Measurements from ENCODE around the gene SLC41A3. TPM values are rescaled to one million over a fixed set of nuclear protein-coding genes. Genes with fewer than 3 reads are reported as not detected.

Gene SLC41A3
- total RNA-seq, 4 donors from 2014 or later, result 56.1 to 72.2 (median 59.7) TPM

DNA sequence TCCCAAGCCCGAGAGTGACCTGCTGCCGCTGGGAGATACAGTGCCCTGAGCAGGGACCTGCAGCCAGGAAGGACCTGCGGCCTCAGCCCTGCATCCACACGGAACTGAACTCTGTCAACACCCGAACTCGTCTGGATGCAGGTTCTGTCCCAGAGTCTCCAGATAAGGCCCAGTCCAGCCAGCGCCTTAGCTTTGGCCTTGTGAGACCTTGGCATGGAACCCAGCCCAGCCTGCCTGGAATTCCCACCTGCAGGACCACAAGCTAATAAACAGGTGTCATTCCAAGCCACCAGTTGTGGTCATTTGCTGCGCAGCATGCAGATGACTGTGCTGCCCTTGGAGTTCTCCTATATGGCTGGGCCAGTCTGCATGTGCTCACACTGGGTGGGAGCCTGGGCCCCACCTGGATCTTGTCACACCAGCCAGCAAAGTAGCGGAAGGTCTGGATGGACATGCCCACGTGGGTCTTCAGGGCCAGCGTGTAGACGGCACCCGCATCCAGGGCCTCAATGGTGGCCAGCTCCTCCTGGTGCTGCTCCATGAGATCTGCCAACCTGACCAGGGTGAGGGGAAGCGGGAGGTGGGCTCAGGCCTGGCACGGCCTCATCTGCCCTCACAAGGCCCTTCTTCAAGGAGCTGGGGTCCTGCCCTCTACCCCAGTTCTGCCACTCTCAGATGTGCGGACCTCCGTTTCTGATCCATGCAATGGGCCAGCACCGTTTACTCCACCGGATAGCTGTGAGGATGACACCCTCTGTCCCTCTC is 47.2 kb upstream of the SLC41A3 start:
- H3K27me3 ChIP-seq, result no peaks in the 10 kb centered on the region
- H3K4me3 ChIP-seq (replicated peaks in 1 of 3), result no peak overlapping the region
- H3K4me1 ChIP-seq, result no peaks in the 10 kb centered on the region
- WGBS, 2 donors, result 85 to 92% methylated on average over 10 to 11 of the region's 19 CpGs
- H3K36me3 ChIP-seq, result no peaks in the 10 kb centered on the region
- DNase-seq, result no peak
- no peaks in the 10 kb centered on the region for H3K9me3 ChIP-seq
- TF ChIP-seq POLR2A (IDR thresholded peaks at IDR 0.05), result no peak
- TF ChIP-seq, protein P1, sequence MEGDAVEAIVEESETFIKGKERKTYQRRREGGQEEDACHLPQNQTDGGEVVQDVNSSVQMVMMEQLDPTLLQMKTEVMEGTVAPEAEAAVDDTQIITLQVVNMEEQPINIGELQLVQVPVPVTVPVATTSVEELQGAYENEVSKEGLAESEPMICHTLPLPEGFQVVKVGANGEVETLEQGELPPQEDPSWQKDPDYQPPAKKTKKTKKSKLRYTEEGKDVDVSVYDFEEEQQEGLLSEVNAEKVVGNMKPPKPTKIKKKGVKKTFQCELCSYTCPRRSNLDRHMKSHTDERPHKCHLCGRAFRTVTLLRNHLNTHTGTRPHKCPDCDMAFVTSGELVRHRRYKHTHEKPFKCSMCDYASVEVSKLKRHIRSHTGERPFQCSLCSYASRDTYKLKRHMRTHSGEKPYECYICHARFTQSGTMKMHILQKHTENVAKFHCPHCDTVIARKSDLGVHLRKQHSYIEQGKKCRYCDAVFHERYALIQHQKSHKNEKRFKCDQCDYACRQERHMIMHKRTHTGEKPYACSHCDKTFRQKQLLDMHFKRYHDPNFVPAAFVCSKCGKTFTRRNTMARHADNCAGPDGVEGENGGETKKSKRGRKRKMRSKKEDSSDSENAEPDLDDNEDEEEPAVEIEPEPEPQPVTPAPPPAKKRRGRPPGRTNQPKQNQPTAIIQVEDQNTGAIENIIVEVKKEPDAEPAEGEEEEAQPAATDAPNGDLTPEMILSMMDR (IDR thresholded peaks at IDR 0.05), result no peak
- intact Hi-C loops (cut with DNase I), result loop anchor here (5.0 to 10.0 kb wide), 2 partner anchors 64 to 261 kb away; partner anchors contain the start of gene CFAP100
- H3K27ac ChIP-seq, result no peak overlapping the region

DNA sequence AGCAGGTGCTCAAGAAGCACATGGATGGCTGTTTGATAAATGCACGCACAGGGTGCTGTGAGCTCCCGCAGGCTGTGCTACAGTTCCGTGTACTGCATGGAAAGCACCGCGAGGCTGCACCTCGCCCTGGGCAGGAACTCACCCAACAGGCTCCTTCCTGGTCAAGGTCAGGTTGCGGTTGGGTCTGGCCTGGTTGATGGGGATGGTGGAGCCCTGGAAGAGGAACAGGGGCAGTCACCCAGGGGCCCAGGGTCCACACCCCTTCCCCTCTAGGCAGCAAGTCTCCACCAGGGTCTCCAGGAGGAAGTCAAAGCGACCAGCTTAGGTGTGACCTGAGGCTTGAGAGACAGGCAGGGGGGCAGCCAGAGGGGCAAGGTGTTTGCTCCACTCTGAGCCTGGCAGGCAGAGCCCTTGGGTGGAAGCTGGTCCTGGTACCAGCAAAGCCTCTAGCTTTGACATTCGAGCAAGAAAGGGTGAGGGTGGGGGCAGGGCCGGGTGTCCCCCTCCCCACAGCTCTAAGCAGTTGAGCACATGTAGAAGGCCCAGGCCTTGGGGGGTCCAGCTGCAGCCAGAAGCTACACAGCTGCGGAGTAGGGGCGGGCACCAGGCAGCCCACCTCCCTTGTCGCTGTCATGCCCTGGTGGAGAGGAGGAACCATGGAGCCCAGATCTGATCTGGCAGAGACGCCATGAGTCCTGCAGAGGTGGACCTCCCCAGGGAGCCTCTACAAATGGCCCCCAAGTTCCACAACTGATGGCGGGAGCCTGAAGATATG is 46.3 kb upstream of the SLC41A3 start:
- DNase-seq, result no peak
- intact Hi-C loops (cut with DNase I), result loop anchor here (5.0 to 10.0 kb wide), 2 partner anchors 65 to 262 kb away; partner anchors contain the start of gene CFAP100
- 66 to 85% methylated on average over 8 to 10 of the region's 15 CpGs for WGBS, 2 donors

DNA sequence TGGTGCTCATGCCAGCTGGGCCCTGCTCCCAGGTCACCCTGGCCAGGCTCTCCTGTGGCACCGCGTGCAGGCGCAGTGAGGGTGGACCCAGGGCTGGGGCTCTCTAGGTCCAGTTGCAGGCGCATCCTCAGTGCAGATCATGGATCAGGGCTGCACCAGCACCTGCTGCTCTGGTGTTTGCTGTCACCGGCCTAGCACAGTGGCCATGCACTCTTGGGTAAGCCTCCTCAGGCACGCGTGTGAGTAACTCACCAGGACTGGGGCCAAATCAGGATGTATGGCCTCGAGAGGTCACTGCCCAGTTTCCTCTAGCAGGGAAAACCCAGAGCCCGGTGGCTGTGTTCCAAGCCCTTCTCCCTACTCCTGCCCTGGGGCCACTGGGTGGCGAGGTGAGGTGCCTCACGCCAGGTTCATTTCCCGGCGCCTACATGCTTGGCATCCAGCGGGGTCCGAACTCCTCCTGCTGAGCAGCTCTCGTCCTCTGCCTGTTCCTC is 45.5 kb upstream of the SLC41A3 start:
- Histone ChIP-seq H3K9me3 (no peaks in the 10 kb centered on the region), H3K27me3 (no peaks in the 10 kb centered on the region), H3K4me1 (no peaks in the 10 kb centered on the region), H3K27ac (no peak overlapping the region), H3K4me3 (replicated peaks in 1 of 3) (no peak overlapping the region), H3K36me3 (no peaks in the 10 kb centered on the region)
- TF ChIP-seq, protein P1 (IDR thresholded peaks at IDR 0.05), result no peak
- 63 to 70% methylated on average over 12 to 13 of the region's 16 CpGs for WGBS, 2 donors
- peak; percentile 11 to 30 for DNase-seq
- intact Hi-C loops (cut with DNase I), result no loop called here

More for the DNA sequence above, 46.3 kb upstream of the SLC41A3 start:
- no peaks in the 10 kb centered on the region for H3K27me3 ChIP-seq
- H3K27ac ChIP-seq, result no peak overlapping the region
- no peak overlapping the region for H3K4me3 ChIP-seq (replicated peaks in 1 of 3)
- H3K4me1 ChIP-seq, result no peaks in the 10 kb centered on the region
- no peaks in the 10 kb centered on the region for H3K36me3 ChIP-seq
- no peaks in the 10 kb centered on the region for H3K9me3 ChIP-seq
- TF ChIP-seq, protein P1 (IDR thresholded peaks at IDR 0.05), result no peak
- no peak for TF ChIP-seq POLR2A (IDR thresholded peaks at IDR 0.05)

DNA sequence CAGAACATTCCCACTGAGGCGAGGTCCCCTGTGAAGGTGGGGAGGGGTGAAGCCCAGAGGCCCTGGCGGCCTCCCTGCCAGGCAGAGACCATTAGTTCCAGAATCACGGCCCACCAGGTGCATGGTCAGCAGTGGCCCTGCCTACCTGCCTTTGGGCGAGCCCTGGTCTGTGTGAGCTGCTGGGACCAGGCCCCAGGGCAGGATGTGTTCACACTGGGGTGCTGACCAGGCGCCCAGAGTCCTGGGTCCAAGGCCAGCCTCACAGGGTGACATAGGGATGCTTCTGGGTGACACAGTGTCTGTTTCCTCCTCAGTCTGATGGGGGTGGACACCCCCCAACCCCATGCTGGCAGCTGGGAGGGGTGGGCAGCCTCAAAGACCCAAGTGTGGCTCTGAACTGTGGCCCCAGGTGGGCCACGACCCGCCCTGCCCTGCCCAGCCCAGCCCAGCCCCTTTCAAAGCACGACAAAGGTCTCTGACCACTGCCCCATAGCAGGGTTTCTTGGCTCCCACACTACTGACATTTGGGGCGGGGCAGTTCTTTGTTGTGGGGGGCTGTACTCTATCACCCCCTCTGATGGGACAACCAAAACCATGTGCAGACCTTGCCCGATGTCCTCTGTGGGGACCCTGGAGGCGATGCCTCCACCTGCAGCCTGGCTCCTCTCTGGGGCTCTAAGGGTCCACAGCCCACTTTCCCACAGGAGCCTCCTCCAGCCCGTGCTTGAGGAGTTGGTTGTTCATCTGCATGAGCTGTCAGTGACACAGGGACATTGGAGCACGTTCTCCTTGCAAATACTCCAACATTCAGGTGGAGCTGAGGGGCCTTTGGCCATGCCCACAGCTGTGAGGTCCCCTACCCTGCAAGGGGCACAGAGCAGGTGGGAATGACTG is 44.8 kb upstream of the SLC41A3 start:
- Histone ChIP-seq H3K27me3 (no peaks in the 10 kb centered on the region), H3K4me1 (no peaks in the 10 kb centered on the region), H3K27ac (no peak overlapping the region), H3K36me3 (no peaks in the 10 kb centered on the region), H3K4me3 (replicated peaks in 1 of 3) (no peak overlapping the region), H3K9me3 (no peaks in the 10 kb centered on the region)
- intact Hi-C loops (cut with DNase I), result no loop called here
- 80 to 86% methylated on average over 9 to 11 of the region's 13 CpGs for WGBS, 2 donors
- no peak for TF ChIP-seq POLR2A (IDR thresholded peaks at IDR 0.05)
- TF ChIP-seq, protein P1 (IDR thresholded peaks at IDR 0.05), result no peak
- no peak for DNase-seq
